Adrenal gland (tissue), 5 donors: ENCODE data around the gene ASB18.

Experiments used
- POLR2A ChIP-seq, 2 donors: fragments of 450-650 bp; IDR thresholded peaks; one replicate each; pipeline ENCODE4 v1.6.1; 2017; ENCODE audit warnings: antibody characterized with exemption in 2 of 2, mild to moderate bottlenecking in 2 of 2, moderate library complexity in 1 of 2
- TF ChIP-seq, protein P1 (sequence below), 6 experiments: fragments of 450-650 bp in 4 of 6; fragments of 200-600 bp in 2 of 6; sonication (generic) in 1 of 6; IDR thresholded peaks; 1 replicate in 5 of 6; 2 replicates in 1 of 6; pipeline versions ENCODE4 v1.5.1 to v1.8.0; 2016 to 2021; ENCODE audit warnings: antibody characterized with exemption in 6 of 6, mild to moderate bottlenecking in 2 of 6, moderate library complexity in 1 of 6
- donor health status: DM: no; HTN: no; CAD: no.

DNA sequence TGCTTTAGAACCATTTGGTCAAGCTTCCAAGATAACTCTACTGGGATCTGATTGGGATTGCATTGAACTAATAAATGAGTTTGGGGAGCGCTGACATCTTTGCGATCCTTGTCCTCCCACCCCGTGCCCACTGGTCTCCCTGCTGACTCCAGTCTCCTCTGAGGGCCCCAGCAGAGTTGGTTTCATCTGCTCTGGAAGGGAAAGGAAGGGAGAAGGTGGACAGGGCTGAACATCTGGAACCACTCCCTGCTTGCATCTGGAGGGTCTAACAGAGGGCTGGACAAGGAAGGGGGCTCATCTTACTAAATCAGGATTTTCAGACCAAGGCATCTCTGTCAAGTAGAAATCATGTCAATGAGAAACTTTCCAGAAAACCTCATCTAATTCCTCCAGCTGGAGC is 108.8 kb downstream of the ASB18 start:
- TF ChIP-seq, protein P1, sequence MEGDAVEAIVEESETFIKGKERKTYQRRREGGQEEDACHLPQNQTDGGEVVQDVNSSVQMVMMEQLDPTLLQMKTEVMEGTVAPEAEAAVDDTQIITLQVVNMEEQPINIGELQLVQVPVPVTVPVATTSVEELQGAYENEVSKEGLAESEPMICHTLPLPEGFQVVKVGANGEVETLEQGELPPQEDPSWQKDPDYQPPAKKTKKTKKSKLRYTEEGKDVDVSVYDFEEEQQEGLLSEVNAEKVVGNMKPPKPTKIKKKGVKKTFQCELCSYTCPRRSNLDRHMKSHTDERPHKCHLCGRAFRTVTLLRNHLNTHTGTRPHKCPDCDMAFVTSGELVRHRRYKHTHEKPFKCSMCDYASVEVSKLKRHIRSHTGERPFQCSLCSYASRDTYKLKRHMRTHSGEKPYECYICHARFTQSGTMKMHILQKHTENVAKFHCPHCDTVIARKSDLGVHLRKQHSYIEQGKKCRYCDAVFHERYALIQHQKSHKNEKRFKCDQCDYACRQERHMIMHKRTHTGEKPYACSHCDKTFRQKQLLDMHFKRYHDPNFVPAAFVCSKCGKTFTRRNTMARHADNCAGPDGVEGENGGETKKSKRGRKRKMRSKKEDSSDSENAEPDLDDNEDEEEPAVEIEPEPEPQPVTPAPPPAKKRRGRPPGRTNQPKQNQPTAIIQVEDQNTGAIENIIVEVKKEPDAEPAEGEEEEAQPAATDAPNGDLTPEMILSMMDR (IDR thresholded peaks at IDR 0.05) = no peak
- no peak for TF ChIP-seq POLR2A (IDR thresholded peaks at IDR 0.05)
